Stimulated activated CD8-positive, alpha-beta memory T cell treated with anti-CD3 and anti-CD28 coated beads, Interleukin-7, amount 100 ng/mL, for 4 hours (primary cell): Measurements from ENCODE around the gene SNRNP25.

ENCODE experiments used
- DNase-seq, 2 donors: peaks; one replicate each; pipeline ENCODE4 v3.0.0-alpha.2; 2020; ENCODE audit warnings: low read depth in 2 of 2

SNRNP25 gene

GRCh38 chr16:101586-101985 lies 48.0 kb downstream of the SNRNP25 start:
- no peak for DNase-seq

DNA sequence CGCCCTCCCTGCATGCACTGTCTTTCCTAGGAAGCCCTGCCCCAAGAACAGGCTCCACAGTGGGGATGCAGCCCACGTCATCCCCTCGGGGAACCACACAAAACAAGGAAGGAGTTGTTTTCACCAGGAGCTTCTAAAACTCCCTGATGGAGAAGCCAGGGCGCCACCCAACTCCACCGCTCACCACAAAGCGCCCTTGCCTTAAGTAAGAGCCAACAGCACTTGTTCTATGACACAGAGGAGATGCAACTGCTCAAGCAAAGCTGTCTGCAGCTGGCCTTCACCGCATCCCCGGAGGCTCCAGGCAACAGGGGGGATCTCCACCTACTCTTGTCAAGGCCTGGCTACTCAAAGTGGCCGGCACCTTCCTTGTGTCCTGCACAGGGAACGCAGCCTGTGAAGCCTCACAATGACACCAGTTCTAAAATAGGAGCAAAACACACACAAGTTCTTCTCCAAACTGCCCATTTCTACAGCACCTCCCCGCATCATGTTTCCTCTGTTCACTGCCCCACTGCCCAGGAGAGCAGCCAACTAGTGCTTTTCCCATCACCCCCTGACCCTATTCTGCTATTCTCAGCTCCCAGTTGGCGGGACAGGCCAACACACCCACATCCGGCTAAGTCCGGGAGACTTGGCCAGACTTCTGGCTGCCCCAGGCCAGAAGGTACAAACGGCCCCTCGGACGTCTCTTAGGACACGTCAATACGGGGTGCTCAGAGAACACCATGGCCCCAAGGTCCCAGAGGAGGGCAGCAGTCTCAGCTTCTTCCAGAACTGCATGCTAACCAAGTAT lies 48.6 kb downstream of the SNRNP25 start:
- DNase-seq: no peak

- no peak for DNase-seq
Measured at GRCh38 chr16:104355-104754, 50.7 kb downstream of the SNRNP25 start.

GRCh38 chr16:104928-105327 lies 51.3 kb downstream of the SNRNP25 start:
- DNase-seq: no peak

DNA sequence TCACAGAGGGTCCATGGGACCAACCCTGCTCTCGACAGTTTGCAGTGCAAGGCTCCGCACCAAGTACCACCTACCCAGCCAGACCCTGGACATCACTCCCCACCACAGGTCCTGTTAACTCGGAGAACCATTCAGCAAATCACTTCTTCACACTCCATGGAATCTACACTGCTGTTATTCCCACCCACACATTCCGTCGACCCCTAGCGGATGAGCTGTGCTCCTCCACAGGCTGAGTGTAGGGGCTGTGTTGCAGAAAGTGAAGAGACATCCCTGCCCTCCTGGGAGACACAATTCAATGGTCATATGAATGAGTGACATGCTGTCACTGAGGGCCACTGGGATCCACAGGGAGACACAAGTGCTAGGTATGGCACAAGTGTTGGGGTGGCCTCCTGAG lies 51.9 kb downstream of the SNRNP25 start:
- no peak for DNase-seq

DNA sequence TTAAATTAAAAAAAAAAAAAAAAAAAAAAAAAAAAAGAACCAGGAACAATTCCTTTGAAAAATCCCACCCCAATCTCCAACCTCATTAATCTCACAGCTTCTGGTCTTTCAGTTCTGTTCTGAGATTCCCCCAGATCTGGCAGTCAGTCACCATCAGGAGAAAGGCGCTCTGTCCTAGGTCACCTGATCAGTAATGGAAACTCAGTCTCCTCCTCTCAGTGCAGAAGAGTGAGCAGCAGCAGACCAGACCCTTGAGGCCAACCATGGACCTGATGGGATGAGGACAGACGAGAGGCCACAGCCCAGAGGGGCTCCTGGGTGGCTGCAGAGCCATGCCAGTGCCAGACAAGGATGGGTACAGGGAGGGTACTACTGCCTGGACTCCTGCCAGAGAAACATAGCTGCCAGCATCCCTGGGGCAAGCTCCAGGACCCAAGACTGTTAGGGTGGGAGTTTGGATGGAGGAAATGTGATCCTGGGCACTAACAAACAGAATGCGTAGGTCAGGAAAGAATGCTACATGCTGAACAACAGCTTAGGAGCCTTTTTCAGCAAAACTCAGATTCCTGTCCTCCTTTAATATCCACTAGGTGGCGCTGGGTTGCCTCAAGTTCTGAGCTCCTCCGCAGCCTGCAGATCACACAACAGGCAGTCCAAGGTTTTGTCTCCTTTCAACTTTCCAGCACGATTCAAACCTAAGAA lies 53.1 kb downstream of the SNRNP25 start:
- peak; percentile 32 to 39 for DNase-seq
